Vagina (tissue), 2 donors: ENCODE data around the gene TXNL1. TPM values are rescaled to one million over a fixed set of nuclear protein-coding genes. Genes with fewer than 3 reads are reported as not detected.

Source experiments
- DNase-seq, 2 donors: peaks; one replicate each; pipeline ENCODE4 v3.0.0-alpha.2; 2017; ENCODE audit errors: extremely low spot score in 2 of 2
- H3K27ac ChIP-seq: fragments of 200-600 bp; sonication (generic); one replicate; pipeline ENCODE4 v1.5.1; 2019
- H3K27me3 ChIP-seq: fragments of 200-600 bp; sonication (generic); one replicate; pipeline ENCODE4 v1.5.1; 2019
- H3K36me3 ChIP-seq, 2 donors: fragments of 200-600 bp; sonication (generic); one replicate each; pipeline ENCODE4 v1.5.1; 2017 to 2019
- H3K4me1 ChIP-seq: fragments of 200-600 bp; sonication (generic); one replicate; pipeline ENCODE4 v1.5.1; 2019
- H3K4me3 ChIP-seq, 2 donors: fragments of 200-600 bp; sonication (generic); 1 replicate in 1 of 2; 2 replicates in 1 of 2; pipeline ENCODE4 v1.5.1; 2016 to 2019
- H3K9me3 ChIP-seq: fragments of 200-600 bp; sonication (generic); one replicate; pipeline ENCODE4 v1.5.1; 2019
- CTCF ChIP-seq, 3 experiments: fragments of 450-650 bp in 2 of 3; fragments of 200-600 bp in 1 of 3; sonication (generic) in 1 of 3; IDR thresholded peaks; one replicate each; pipeline ENCODE4 v1.5.1; 2017 to 2019; ENCODE audit warnings: antibody characterized with exemption in 3 of 3, mild to moderate bottlenecking in 2 of 3, moderate library complexity in 2 of 3
- POLR2A ChIP-seq, 2 donors: fragments of 450-650 bp; IDR thresholded peaks; one replicate each; pipeline ENCODE4 v1.6.1; 2017; ENCODE audit warnings: antibody characterized with exemption in 2 of 2, mild to moderate bottlenecking in 2 of 2, moderate library complexity in 2 of 2
- POLR2AphosphoS5 ChIP-seq, 2 donors: sonication (generic); formaldehyde crosslinking; IDR thresholded peaks; one replicate each; pipeline ENCODE4 v1.9.0; 2017; ENCODE audit warnings: antibody characterized with exemption in 2 of 2, mild to moderate bottlenecking in 2 of 2, low read depth in 1 of 2; ENCODE audit not compliant: insufficient read depth in 1 of 2
- intact Hi-C: fragments of 100-400 bp; cut with DNase I; formaldehyde crosslinking; loops from one replicate; pipeline ENCODE4 v1.15.1; 2023
- total RNA-seq: library from RNA; depleted of rRNA; stranded (reverse); fragments of >200 nt; gene quantifications from one replicate; pipeline ENCODE4 v1.2.3, GENCODE V29; 2016

Gene TXNL1
- 26.3 TPM for total RNA-seq

GRCh38 chr18:56638232-56639103 is at the start of gene TXNL1:
Gene TXNL1, minus strand, starts transcription at chr18:56638592. Its CDS starts 152 bp downstream, at chr18:56638440.
- H3K27me3 ChIP-seq: no peaks in the 10 kb centered on the region
- H3K36me3 ChIP-seq: no peaks in the 10 kb centered on the region
- H3K4me1 ChIP-seq: peaks cover 34% of the 10 kb centered on the region
- TF ChIP-seq CTCF (IDR thresholded peaks at IDR 0.05) (no peak), POLR2A (IDR thresholded peaks at IDR 0.05) (peak in 1 of 2 donors; percentile 80), POLR2AphosphoS5 (IDR thresholded peaks at IDR 0.05; ENCODE audit: insufficient read depth in 1 of 2, low read depth in 1 of 2) (peak; percentile 95 to 97)
- intact Hi-C loops: no loop called here
- peak; percentile 99 for DNase-seq
- no peaks in the 10 kb centered on the region for H3K9me3 ChIP-seq
- H3K27ac ChIP-seq: peak within 1 kb of the TSS; percentile 96
- peak within 1 kb of the TSS; percentile 86 to 89 for H3K4me3 ChIP-seq

GRCh38 chr18:56684277-56684676 is 45.9 kb upstream of the TXNL1 start:
- Histone ChIP-seq H3K27me3 (no peaks in the 10 kb centered on the region), H3K4me3 (no peak overlapping the region), H3K36me3 (peaks cover 0 to 13% of the 10 kb centered on the region in 2 donors), H3K4me1 (no peaks in the 10 kb centered on the region), H3K27ac (no peak overlapping the region), H3K9me3 (no peaks in the 10 kb centered on the region)
- no peak for DNase-seq
- TF ChIP-seq POLR2AphosphoS5 (IDR thresholded peaks at IDR 0.05; ENCODE audit: insufficient read depth in 1 of 2, low read depth in 1 of 2) (no peak), CTCF (IDR thresholded peaks at IDR 0.05) (no peak), POLR2A (IDR thresholded peaks at IDR 0.05) (no peak)
- intact Hi-C loops: no loop called here

- TF ChIP-seq POLR2A (IDR thresholded peaks at IDR 0.05) (no peak), POLR2AphosphoS5 (IDR thresholded peaks at IDR 0.05; ENCODE audit: insufficient read depth in 1 of 2, low read depth in 1 of 2) (no peak)
- no peak for DNase-seq
- intact Hi-C loops: no loop called here
- Histone ChIP-seq H3K27ac (no peak overlapping the region), H3K36me3 (peaks cover 0 to 5% of the 10 kb centered on the region in 2 donors), H3K27me3 (no peaks in the 10 kb centered on the region), H3K9me3 (no peaks in the 10 kb centered on the region), H3K4me1 (no peaks in the 10 kb centered on the region), H3K4me3 (no peak overlapping the region)
These were observed 40.6 kb upstream of the TXNL1 start for GRCh38 chr18:56678836-56679565.

- DNase-seq: no peak
- TF ChIP-seq POLR2A (IDR thresholded peaks at IDR 0.05) (no peak), POLR2AphosphoS5 (IDR thresholded peaks at IDR 0.05; ENCODE audit: insufficient read depth in 1 of 2, low read depth in 1 of 2) (no peak), CTCF (IDR thresholded peaks at IDR 0.05) (no peak)
These were observed 38.2 kb upstream of the TXNL1 start for GRCh38 chr18:56676639-56677038.

GRCh38 chr18:56672981-56673380 is 34.6 kb upstream of the TXNL1 start:
- Histone ChIP-seq H3K4me1 (no peaks in the 10 kb centered on the region), H3K36me3 (peaks cover 0 to 14% of the 10 kb centered on the region in 2 donors), H3K4me3 (no peak overlapping the region), H3K9me3 (no peaks in the 10 kb centered on the region), H3K27ac (no peak overlapping the region), H3K27me3 (no peaks in the 10 kb centered on the region)
- no peak for DNase-seq
- intact Hi-C loops: no loop called here
- TF ChIP-seq POLR2A (IDR thresholded peaks at IDR 0.05): no peak
- TF ChIP-seq POLR2AphosphoS5 (IDR thresholded peaks at IDR 0.05; ENCODE audit: insufficient read depth in 1 of 2, low read depth in 1 of 2): no peak
- no peak for TF ChIP-seq CTCF (IDR thresholded peaks at IDR 0.05)

More at GRCh38 chr18:56676639-56677038, 38.2 kb upstream of the TXNL1 start:
- H3K27ac ChIP-seq: no peak overlapping the region
- no peaks in the 10 kb centered on the region for H3K9me3 ChIP-seq
- H3K4me1 ChIP-seq: no peaks in the 10 kb centered on the region
- intact Hi-C loops: no loop called here
- H3K27me3 ChIP-seq: no peaks in the 10 kb centered on the region
- H3K4me3 ChIP-seq: no peak overlapping the region
- peaks cover 0 to 14% of the 10 kb centered on the region in 2 donors for H3K36me3 ChIP-seq
